ENCODE results near the gene STPG1. TPM values are rescaled to one million over a fixed set of nuclear protein-coding genes. Genes with fewer than 3 reads are reported as not detected.

STPG1 gene
- total RNA-seq, 1 experiment from 2014 or later: 14.9 TPM

- Histone ChIP-seq H3K36me3 (ENCODE audit: low read depth, low read length) (no peaks in the 10 kb centered on the region), H3K4me1 (ENCODE audit: insufficient read depth, low read length) (peaks cover 3% of the 10 kb centered on the region), H3K27ac (ENCODE audit: low read length) (no peak overlapping the region), H3K4me2 (ENCODE audit: low read length) (no peak overlapping the region), H3K27me3 (ENCODE audit: low read length) (no peaks in the 10 kb centered on the region), H2AFZ (ENCODE audit: low read length) (no peak overlapping the region), H3K9me3 (ENCODE audit: low read length) (no peaks in the 10 kb centered on the region), H4K20me1 (ENCODE audit: low read length) (no peaks in the 10 kb centered on the region), H3K9ac (ENCODE audit: low read length) (no peak overlapping the region), H3F3A (ENCODE audit: low read length, unreplicated experiment) (no peaks in the 10 kb centered on the region), H3K79me2 (ENCODE audit: low read length) (no peaks in the 10 kb centered on the region), H3K9me2 (replicated peaks; ENCODE audit: low read length) (no peaks in the 10 kb centered on the region), H3K4me3 (ENCODE audit: low read length) (no peak overlapping the region)
- no TSS peak for BruUV-seq (replicated peaks)
- DNase-seq (no peak), ATAC-seq (no peak)
- ChIA-PET CTCF (no interaction called here), POLR2A (ENCODE audit: unreplicated experiment) (no interaction called here)
- no peak for TF ChIP-seq CTCF (conservative IDR thresholded peaks at IDR 0.05; ENCODE audit: low read depth, low read length)
- TF ChIP-seq EZH2 (IDR thresholded peaks at IDR 0.05; ENCODE audit: low read length, unreplicated experiment): no peak
- TF ChIP-seq EZH2phosphoT487 (IDR thresholded peaks at IDR 0.05; ENCODE audit: borderline replicate concordance, low read length): no peak
- intact Hi-C loops (cut with micrococcal nuclease): no loop called here
Measured at GRCh38 chr1:24344090-24344742, 69.4 kb downstream of the STPG1 start.

- no peaks in the 10 kb centered on the region for H3K9me3 ChIP-seq (ENCODE audit: low read length)
- H4K20me1 ChIP-seq (ENCODE audit: low read length): no peaks in the 10 kb centered on the region
- H3K4me3 ChIP-seq (ENCODE audit: low read length): no peak overlapping the region
- no peak overlapping the region for H3K4me2 ChIP-seq (ENCODE audit: low read length)
- H3K9me2 ChIP-seq (replicated peaks; ENCODE audit: low read length): no peaks in the 10 kb centered on the region
- no peak overlapping the region for H2AFZ ChIP-seq (ENCODE audit: low read length)
- H3K27ac ChIP-seq (ENCODE audit: low read length): no peak overlapping the region
- no peak for ATAC-seq
- intact Hi-C loops (cut with micrococcal nuclease): no loop called here
- BruUV-seq (replicated peaks): no TSS peak
- TF ChIP-seq EZH2 (IDR thresholded peaks at IDR 0.05; ENCODE audit: low read length, unreplicated experiment) (no peak), CTCF (conservative IDR thresholded peaks at IDR 0.05; ENCODE audit: low read depth, low read length) (no peak)
- no peaks in the 10 kb centered on the region for H3K4me1 ChIP-seq (ENCODE audit: insufficient read depth, low read length)
- no peaks in the 10 kb centered on the region for H3K36me3 ChIP-seq (ENCODE audit: low read depth, low read length)
- ChIA-PET POLR2A (ENCODE audit: unreplicated experiment) (no interaction called here), CTCF (no interaction called here)
- no peaks in the 10 kb centered on the region for H3F3A ChIP-seq (ENCODE audit: low read length, unreplicated experiment)
- H3K9ac ChIP-seq (ENCODE audit: low read length): no peak overlapping the region
- no peak for DNase-seq
- H3K27me3 ChIP-seq (ENCODE audit: low read length): no peaks in the 10 kb centered on the region
- no peaks in the 10 kb centered on the region for H3K79me2 ChIP-seq (ENCODE audit: low read length)
Measured at GRCh38 chr1:24343412-24344089, 70.0 kb downstream of the STPG1 start.

GRCh38 chr1:24341260-24341659 is 72.3 kb downstream of the STPG1 start:
- Histone ChIP-seq H4K20me1 (ENCODE audit: low read length) (no peaks in the 10 kb centered on the region), H3K79me2 (ENCODE audit: low read length) (no peaks in the 10 kb centered on the region), H2AFZ (ENCODE audit: low read length) (no peak overlapping the region), H3K4me1 (ENCODE audit: insufficient read depth, low read length) (no peaks in the 10 kb centered on the region), H3K36me3 (ENCODE audit: low read depth, low read length) (no peaks in the 10 kb centered on the region), H3F3A (ENCODE audit: low read length, unreplicated experiment) (no peaks in the 10 kb centered on the region), H3K9me2 (replicated peaks; ENCODE audit: low read length) (no peaks in the 10 kb centered on the region), H3K27ac (ENCODE audit: low read length) (no peak overlapping the region), H3K9ac (ENCODE audit: low read length) (no peak overlapping the region), H3K9me3 (ENCODE audit: low read length) (no peaks in the 10 kb centered on the region), H3K27me3 (ENCODE audit: low read length) (no peaks in the 10 kb centered on the region), H3K4me2 (ENCODE audit: low read length) (no peak overlapping the region), H3K4me3 (ENCODE audit: low read length) (no peak overlapping the region)
- no peak for ATAC-seq
- CTCF ChIA-PET: no interaction called here
- POLR2A ChIA-PET (ENCODE audit: unreplicated experiment): no interaction called here
- DNase-seq: no peak
- TF ChIP-seq EZH2phosphoT487 (IDR thresholded peaks at IDR 0.05; ENCODE audit: borderline replicate concordance, low read length): no peak
- TF ChIP-seq CTCF (conservative IDR thresholded peaks at IDR 0.05; ENCODE audit: low read depth, low read length): no peak
- TF ChIP-seq EZH2 (IDR thresholded peaks at IDR 0.05; ENCODE audit: low read length, unreplicated experiment): no peak
- BruUV-seq (replicated peaks): no TSS peak
- intact Hi-C loops (cut with micrococcal nuclease): no loop called here
